UCSD-AML1 (cell line): Measurements from ENCODE around the gene POLN.

ENCODE experiments used
- DNase-seq: peaks from one replicate; lab custom pipeline; 2025; ENCODE audit not compliant: unreplicated experiment; lab: John Stamatoyannopoulos, UW

POLN gene

DNA sequence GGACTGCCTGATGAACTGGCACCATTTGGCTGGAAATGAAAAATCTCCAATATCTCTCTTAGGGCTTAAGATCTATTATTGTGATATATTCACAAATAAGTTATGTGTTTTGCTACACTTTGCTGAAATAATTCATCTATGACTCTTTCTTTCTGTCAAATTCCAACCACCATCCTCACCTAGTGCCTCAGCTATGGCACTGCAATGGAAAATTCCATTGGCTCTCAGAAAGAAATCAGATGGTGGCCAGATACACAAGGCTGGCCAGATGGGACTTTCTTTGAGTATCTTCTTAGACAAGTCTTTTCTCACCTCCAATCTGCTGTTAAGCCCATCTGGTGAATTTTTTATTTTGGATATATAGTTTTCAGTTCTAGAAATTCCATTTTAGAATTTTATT lies 154.8 kb downstream of the POLN start:
- DNase-seq, result no peak

DNA sequence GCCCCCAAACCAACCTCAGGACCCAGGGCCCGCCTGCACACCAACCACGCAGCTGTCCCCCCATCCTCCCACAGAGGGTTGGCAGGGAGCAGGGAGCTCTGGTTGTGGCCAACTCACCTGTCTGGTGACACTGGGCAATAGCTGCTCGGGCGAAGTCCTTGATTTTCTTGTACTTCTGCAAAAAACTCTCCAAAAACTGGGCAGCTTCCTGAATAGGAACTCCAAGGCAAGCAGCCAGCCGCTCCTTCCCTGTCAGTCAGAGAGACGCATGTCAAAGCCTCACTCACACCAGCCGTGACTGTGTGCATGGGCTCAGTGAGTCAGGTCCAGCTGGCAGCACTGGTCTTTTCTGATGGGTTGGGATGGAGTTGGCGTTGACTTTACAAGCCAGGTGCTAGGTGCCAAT lies 156.4 kb downstream of the POLN start:
- DNase-seq, result no peak

DNA sequence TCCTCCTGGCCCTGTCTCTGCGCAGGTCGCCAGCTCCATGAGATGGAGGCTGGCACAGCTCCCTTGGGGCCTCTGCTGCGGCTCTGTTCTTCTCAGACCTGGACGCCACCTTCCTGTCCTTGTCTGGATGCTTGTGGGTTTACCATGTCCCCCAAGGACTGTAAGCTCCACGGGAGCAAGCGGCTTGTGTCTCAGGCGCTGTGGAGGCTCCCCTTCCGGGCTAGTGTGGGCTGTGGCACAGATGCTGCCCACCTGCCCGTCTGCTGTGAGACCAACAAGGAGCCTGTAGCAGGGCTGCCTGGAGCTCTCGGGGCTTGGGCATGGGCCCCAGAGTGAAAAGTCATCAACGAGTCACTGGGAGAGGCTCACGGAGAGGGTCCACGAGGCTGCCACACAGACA lies 157.6 kb downstream of the POLN start:
- DNase-seq, result no peak

DNA sequence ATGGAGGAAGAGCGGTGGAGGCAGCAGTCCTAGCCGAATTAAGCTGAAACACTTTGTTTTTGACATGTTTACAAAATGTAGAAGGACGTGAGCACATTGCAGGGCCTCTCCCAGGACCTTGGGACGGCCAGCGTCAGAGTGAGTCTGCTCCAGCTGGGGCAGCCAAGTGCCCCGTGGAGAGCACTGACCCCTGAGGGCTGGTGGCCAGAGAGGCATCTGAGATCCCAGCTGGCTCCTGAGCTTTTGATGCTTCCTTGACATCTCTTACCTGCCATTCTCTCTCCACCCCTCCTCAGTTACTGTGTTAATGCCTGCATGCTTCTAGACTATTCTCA lies 158.1 kb downstream of the POLN start:
- no peak for DNase-seq

DNA sequence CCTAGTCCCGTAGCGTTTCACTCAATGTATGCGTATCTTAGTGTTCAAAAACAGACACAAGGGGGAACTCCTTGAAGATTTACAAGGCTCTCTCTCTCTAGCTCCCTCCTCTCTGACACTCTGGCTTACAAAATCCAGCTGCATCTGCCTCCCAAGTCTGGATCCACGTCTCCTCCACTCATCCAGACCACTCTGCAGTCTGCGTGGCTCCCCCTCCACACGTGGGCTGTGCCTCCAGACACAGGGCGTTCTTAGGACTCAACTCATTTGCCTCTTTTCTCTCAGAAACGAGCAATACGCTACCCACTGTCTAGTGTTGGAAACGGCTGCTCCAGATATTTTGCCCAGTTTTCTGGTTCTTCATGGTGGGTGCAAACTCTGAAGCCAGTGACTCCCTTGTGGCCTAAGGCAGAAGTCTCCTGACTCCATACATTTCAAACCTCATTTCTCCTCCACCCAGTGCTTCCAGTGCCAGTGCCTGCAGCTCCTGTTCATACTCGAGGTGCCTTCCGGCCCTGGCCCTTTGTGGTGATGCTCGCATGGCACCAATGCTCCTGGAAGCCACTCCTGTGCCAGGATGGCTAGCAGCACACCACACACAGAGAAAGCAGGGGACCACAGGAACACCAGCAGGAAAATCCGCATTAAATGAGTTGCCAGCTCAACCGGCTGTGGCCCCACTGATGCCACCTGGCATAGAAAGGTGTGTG lies 158.7 kb downstream of the POLN start:
- DNase-seq, result no peak

DNA sequence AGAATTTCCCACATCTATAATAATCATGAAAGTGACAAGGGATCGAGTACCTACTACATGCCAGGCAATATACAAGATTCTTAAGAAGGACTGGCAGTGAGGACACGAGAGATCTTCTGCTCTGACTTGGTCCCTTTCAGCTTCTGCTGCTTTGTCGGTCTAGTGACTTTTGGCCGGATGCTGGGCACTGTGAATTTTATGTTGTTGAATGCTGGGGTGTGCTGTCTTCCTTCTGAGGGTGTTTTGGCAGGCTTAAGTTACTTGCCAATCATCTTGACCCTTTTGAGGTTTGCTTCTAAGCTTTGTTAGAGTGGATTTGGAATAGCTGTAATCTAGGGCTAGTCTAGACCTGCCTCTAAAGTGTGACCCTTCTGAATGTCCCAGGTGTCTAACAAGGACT lies 159.3 kb downstream of the POLN start:
- DNase-seq, result no peak

DNA sequence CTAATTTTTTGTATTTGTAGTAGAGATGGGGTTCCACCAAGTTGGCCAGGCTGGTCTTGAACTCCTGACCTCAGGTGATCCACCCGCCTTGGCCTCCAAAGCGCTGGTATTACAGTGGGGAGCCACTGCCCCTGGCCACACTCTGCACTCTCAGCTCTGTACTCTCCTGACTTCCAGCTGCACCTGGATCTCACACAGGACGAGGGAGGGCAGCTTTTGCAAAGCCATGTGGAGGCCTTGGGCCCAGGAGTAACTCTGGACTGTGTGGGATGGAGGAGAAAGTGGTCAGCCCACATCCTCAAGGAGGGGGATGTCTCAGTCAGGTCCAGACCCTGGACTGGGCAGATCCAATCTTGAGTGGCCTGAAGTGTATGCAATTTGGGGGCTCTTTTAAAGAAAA lies 159.8 kb downstream of the POLN start:
- DNase-seq, result no peak

DNA sequence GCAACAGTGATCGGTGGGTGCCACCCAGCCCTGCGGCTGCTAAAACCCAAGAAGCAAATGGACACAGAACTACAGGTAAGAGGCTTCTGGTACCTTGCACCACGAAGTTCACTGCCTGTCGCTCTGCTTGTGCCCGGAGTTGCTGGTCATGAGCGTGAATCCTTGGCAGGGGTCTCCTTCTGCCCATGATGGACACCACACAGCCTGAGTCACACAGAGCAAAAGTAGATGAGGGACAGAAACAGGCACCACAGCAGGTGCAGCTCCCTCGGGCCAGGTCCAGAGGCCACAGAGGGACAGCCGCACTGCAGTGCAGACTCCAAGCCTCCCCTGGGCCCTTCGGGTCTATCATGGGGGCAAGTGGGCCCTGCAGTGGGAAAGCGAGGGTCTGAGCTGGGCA lies 160.4 kb downstream of the POLN start:
- no peak for DNase-seq

DNA sequence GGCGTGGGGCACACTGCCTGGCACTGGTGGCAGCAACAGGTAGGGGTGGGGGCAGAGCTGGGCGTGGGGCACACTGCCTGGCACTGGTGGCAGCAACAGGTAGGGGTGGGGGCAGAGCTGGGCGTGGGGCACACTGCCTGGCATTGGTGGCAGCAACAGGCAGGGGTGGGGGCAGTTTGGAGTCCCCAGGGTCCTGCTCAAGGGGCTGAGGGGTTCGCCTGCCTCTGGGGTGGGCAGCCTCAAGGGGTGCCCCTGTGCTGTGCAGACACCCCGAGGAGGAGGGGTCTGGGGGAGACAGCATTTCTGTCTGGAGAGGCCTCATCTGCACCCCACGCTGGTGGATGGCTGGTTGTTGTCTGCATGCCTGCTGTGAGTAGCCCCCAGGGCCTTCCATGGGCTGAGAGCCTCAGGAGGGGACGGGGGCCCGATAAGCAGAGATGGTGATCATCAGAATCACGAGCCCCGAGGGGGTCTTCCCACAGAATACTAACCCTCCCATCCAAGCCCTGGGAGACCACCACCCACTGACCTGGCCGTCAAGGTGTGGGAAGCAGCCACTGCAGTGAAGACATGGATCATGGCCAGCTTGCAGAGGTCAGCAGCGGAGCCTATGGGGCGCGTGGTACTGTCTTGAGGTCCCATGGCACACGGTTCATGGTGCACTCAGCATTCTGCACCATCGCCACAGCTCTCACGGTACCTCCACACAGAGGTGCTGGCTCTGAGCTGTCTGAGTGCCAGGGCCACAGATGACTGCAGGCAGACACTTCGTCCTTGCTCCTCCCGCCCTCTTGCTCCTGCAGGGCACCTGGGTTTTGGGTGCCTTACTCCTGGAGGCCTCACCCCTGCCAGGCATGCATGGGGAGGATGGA lies 161.3 kb downstream of the POLN start:
- DNase-seq, result no peak

DNA sequence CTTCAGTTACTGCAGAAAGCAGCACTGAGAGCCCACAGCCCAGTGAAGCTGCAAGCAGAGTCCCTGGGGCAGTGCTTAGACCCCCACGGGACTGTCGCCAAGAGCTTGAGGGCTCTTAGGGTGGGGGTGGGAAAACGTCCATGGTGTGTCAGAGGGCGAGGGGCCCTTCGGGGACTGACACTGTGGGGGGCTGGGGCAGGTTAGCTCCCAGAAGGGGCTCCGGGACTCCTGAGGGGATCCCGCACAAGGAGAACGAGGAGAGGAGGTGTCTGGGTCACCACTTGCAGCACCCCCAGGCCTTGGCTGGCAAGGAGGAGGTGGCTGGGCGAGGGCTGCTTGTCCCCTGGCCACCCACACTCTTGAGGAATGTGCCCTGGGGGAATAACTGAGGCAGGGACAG lies 162.0 kb downstream of the POLN start:
- DNase-seq, result no peak

DNA sequence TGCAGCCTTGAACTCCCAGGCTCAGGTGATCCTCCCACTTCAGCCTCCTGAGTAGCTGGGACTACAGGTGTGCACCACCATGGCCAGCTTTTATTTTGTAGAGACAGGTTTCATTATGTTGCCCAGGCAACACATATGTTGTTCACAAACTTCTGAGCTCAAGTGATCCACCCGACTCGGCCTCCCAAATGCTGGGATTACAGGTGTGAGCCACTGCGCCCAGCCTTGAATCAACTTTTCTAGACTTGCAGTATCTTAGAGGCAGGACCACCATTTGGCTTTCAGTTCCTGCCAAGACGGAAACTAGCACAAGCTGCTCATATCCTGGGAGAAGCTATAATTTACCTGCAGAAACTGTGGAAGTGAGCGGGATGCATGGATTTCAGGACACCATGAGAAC lies 162.9 kb downstream of the POLN start:
- DNase-seq, result no peak

DNA sequence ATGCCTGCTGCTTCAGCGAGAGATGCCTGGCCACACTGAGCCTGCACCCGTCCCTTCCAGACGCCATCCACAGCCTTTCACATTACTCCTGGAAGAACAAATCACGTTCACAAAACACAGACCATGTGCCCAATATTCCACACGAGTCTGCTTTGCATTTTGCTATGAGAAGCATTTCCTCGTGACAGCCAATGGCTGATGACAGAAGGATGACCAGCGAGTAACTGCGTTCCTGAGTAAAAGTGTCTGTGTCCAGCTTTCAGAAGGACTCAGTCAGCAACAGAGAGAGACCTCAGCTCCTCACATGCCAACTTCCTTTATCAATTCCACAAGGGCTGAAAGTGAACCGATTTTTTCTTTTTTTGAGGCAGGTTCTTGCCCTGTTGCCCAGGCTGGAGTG lies 163.3 kb downstream of the POLN start:
- DNase-seq, result no peak

DNA sequence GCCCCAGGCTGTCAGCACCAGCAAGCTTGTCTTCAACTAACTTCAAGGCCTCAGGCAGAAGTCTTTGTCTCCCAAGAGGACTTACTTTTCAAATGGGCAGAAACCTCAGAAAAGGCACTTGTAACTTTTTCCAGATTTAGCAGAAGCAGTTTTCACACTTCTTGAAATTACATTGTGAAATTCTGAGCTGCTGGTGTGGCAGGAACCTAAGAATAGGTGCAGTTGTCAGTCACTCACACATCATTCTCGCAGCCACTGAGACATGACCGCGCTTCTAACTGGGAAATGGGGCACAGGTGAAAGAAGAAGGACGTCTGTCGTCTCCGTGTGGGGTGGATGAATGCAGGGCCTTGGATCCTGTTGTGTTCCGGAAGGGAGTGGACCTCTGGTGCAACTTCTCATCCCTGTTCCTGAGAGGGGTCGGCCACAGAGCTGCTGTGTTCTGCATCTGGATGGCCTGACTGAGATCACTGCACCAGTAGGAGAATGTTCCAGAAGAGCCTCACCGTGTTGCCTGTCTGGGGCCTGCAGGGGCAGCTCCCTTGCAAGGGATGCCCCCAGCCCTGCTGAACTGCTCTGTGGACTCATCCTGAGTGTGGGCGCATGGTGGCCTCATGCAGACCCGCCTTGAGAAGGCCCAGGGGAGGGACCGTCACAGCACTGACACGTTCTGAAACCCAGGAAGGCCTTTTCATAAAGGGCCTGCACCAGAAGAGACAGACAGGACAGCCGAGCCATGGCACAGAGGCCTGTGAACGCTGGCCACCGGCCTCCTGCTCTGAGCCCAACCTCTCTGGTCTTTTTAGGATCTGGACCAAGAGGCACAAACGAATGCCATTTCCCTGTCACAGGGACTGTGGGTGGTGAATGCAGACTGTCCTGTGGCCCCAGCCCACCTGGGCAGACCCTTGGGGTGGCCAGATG lies 164.1 kb downstream of the POLN start:
- DNase-seq, result no peak

DNA sequence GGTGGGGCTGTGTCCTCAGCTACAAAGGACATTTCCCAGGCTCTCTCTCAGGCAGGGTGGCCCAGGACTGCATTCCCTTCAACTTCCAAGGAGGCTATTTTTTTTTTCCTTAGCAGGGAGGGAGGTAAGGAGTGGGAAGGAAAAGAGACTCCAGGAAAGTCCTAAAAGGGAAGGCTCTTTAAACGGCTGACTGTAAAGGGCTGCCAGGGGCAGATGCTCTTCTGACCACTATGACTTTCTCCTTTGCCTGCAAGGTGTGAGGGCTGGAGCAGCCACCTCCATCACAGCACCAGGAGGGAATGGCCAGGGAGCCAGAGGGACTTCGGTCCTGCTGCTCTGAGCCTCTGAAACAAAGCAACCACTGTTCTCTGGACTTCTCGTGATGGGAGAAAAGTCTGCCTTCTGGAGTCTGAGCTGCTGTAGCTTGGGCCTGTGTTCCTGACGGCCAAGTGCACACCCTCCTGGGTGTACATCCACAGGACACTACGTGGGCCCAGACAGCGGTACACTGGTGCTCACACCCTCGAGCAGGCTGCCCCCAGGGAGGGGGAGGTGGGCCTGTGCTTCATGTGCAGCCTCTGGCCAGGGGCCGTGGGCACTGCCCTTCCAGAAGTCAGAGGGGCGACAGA lies 164.9 kb downstream of the POLN start:
- no peak for DNase-seq

DNA sequence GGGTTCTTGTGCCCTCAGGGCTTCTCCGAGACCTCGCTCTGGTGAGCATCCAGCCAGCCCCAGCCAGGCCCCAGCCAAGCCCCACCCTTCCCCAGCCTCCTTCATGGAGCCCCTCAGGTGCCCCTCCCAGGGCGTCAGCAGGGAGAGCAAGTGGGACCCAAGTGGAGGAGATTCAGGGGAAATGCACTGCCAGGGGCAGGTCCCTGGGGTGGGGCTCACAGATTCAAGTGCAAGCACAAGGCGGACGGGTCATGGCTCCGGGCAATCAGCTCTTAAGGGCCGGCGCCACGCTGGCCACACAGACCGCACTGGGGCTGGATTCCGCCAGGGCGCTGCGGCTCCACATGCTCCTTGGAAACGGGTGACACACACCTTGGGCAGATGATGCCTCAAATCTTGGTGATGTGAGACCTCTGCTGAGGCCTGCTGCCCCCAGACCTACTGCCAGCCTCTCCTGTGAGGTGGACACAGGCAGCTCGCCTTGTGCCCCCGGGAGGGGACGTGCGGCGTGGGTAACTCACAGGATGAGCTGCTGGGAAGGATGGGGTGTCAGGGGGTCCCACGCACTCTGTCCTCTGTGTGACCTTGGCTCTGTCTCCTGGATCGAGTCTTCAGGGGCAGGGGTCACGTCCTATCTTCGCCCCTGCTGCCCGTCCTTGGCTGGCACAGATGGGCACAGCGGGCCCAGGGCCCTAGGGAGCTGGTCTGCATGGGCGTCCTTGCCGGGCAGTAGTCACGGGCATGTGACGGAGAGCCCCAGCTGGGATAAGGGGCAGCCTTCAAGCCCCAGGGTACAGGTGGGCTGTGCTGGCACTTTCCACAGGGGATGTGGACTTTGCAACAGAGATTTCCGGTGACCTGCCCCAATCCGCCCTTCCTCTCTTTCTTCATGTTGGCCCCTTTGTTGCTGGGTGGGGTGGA lies 165.7 kb downstream of the POLN start:
- no peak for DNase-seq

DNA sequence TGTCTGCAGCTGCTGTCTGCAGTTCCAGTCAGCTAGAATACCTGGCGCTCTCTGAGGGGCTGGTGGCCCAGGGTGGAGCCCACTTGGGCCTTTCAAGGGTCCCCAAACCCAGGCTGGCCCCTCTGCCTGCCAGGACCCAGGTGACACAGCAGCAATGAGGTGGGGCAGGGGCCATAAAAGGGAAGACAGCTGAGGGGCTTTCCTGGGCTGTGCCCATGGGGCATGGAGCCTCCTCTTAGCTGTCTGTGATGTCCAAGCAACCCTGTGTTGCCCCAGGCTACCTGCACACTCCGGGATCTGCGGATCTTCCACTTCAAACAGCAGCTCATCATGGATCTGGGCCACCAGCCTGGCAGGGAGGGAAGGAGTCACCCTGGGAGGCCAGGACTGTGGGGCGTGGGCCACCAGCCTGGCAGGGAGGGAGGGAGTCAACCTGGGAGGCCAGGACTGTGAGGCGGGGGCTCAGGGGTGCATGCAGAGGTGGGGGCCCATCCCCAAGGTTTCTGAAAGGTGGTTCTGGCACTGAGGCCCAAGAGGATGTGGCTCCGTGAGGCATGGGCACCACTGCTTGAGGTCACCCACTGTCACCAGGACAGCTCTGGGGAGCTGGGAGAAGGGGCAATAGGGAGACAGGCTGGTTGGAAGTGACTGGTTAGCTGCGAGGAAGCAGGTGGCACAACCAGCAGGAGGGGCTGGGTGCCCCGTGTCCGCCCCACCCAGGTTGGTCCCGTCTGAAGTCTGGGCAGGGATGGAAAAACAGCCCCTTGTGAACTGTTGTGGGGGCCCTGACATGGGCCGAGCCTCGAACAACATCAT lies 166.5 kb downstream of the POLN start:
- no peak for DNase-seq

DNA sequence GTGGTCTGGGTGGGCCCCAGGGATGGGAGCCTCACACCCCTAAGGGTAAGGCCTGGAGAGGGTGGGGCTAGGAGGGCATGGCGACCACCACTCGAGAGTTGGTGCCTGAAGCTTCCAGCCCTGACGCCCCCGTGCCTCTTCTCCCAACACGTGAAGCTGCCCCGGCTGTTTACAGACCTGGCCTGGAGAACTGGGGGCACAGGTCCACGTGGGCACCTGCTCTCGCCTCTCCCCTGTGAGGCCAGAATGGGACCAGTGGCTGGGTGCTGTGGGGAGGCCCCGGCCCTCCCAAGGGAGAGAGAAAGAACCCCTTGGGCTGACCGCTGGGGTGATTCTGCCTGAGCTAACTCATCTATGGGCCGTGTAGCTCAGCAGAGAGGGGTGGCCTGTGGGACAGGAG lies 167.3 kb downstream of the POLN start:
- DNase-seq, result no peak

DNA sequence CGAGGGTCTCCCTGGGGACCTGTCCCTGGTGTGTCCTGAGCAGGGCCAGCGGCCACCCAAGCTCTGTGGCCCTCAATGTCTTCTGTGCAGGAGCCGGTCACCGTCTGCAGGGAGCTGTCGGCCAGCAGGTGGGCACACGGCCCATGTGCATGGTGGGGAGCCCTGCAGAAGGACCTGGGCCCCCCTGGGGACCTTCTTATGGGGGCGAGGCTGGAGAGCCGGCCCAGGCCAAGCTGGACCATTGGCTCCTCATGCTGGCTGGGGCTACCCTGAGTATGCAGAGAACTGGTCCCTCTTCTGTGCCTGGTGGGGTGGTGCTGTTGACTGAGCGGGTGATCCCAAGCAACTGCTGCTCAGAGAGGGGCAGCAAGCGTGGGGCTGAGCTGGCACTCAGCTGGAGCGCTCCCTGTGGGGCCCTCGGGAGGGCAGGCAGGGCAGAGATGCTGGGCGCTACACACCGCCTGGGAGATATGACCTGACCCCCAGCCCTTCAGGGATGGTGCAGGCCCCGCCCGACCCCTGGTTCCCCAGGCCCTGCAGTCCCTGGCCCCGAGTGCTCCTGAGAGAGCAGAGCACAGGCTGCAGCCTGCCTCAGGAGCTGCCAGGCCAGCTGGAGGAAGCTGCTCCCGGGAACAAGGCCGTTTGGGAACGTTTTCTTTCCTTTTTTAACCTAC lies 168.0 kb downstream of the POLN start:
- DNase-seq, result no peak
